Measurements from ENCODE around the gene COMT. TPM values are rescaled to one million over a fixed set of nuclear protein-coding genes. Genes with fewer than 3 reads are reported as not detected.

Gene COMT
- total and polyA plus RNA-seq, 9 of the 15 experiments (the other 6 are each of a cell fraction or from before 2014, with no cell fraction given) = 12.5 to 351 (median 155) TPM

DNA sequence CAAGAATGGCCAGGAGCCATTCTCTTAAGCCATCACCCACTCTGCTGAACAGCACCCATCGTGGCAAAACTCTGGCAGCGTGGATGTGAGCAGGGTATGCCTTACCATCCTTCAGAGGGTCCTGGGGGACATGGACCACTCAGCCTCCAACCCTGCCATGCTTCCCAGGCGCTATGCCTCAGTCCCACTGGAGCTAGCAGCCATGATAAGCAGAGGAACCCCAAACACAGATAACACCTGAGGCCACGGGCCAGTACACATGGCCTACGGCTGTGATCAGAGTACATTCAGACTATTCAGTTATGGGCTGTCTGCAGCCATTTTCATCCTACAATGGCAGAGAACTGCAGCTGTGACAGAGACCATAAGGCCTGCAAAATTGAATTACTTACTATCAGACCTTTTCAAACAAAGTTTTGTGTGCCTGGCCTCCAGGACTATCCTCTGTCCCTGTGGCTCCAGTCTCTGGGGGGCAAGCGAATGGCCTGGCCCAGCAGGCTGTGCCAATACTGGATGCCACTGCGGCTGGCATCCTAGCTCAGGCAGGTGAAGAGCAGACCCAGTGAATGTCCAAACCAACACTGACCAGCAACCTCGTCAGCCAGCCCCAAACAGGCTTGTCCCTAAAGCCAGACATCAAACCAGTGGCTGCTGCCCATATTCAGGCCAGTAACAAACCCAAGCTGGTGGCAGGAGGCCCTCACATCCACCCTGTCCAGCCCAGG, 68.2 kb downstream of the COMT start (continued):
- TF ChIP-seq ZNF639 (CRISPR knock-in tag; conservative IDR thresholded peaks at IDR 0.05 in 1 of 2, IDR thresholded peaks at IDR 0.05 in 1 of 2) = no peak
- TF ChIP-seq BRD4 (IDR thresholded peaks at IDR 0.05) = no peak
- TF ChIP-seq SMAD2 (IDR thresholded peaks at IDR 0.05; ENCODE audit: low read depth, low read length) = no peak
- TF ChIP-seq SPI1 (IDR thresholded peaks at IDR 0.05; ENCODE audit: borderline replicate concordance, low read depth, low read length) = no peak
- TF ChIP-seq ZBTB12 (CRISPR knock-in tag; IDR thresholded peaks at IDR 0.05) = 0 out of 2 replicates have a peak, but pooled peaks have one; percentile 33
- TF ChIP-seq SRSF7 (optimal IDR thresholded peaks at IDR 0.05; ENCODE audit: low read depth, low read length) = no peak
- TF ChIP-seq NEUROD1 (IDR thresholded peaks at IDR 0.05; ENCODE audit: borderline replicate concordance, low read depth, low read length, partially characterized antibody) = peak; percentile 31
- no peak for TF ChIP-seq PTRF (tag; IDR thresholded peaks at IDR 0.05)
- TF ChIP-seq MXI1 (IDR thresholded peaks at IDR 0.05; ENCODE audit: low read depth, low read length) = no peak
